Ectodermal cell (in vitro differentiated cells): ENCODE data around the gene CRADD.
"Not testable (repeated sequence)": the region's sequence is repeated elsewhere in the genome, so short reads cannot be mapped to it uniquely, and the experiment has no call there.

Experiments used
- H3K27ac ChIP-seq: 2 replicates; pipeline ENCODE4 v1.7.0; 2013; ENCODE audit warnings: mild to moderate bottlenecking, low read depth, low read length; ENCODE audit not compliant: insufficient read depth, poor library complexity, severe bottlenecking
- H3K27me3 ChIP-seq: 2 replicates; pipeline ENCODE4 v1.7.0; 2013; ENCODE audit warnings: mild to moderate bottlenecking, low read length; ENCODE audit not compliant: insufficient read depth, control insufficient read depth, poor library complexity, severe bottlenecking
- H3K36me3 ChIP-seq: one replicate; pipeline ENCODE4 v1.7.0; 2013; ENCODE audit warnings: low read length; ENCODE audit not compliant: control insufficient read depth, insufficient read depth
- H3K4me1 ChIP-seq: one replicate; pipeline ENCODE4 v1.7.0; 2013; ENCODE audit warnings: low read length; ENCODE audit not compliant: control insufficient read depth, insufficient read depth
- H3K4me3 ChIP-seq: 2 replicates; pipeline ENCODE4 v1.7.0; 2013; ENCODE audit warnings: low read depth, low read length, control low read depth; ENCODE audit not compliant: insufficient read depth
- H3K9me3 ChIP-seq: 2 replicates; pipeline ENCODE4 v1.7.0; 2013; ENCODE audit warnings: mild to moderate bottlenecking, low read length, moderate library complexity; ENCODE audit not compliant: control insufficient read depth
- WGBS, 2 experiments: methylation state at CpG; one replicate each; pipeline ENCODE4 v1.1.7; 2013; ENCODE audit warnings: missing lambda C conversion rate in 2 of 2; 5-methylcytosine and 5-hydroxymethylcytosine counted together

The CRADD gene

GRCh38 chr12:93753285-93753684 lies 76.1 kb downstream of the CRADD start:
- Histone ChIP-seq H3K27me3 (no peaks in the 10 kb centered on the region), H3K4me1 (no peaks in the 10 kb centered on the region), H3K4me3 (no peak overlapping the region), H3K27ac (no peak overlapping the region), H3K36me3 (no peaks in the 10 kb centered on the region), H3K9me3 (no peaks in the 10 kb centered on the region)
- WGBS, 2 experiments = 90% methylated on average over 3 of the region's 3 CpGs

GRCh38 chr12:93753838-93754429 lies 76.8 kb downstream of the CRADD start:
- Histone ChIP-seq H3K27ac (no peak overlapping the region), H3K4me3 (no peak overlapping the region), H3K4me1 (no peaks in the 10 kb centered on the region), H3K9me3 (no peaks in the 10 kb centered on the region), H3K27me3 (no peaks in the 10 kb centered on the region), H3K36me3 (no peaks in the 10 kb centered on the region)
- WGBS, 2 experiments = 94% methylated on average over 3 of the region's 3 CpGs

DNA sequence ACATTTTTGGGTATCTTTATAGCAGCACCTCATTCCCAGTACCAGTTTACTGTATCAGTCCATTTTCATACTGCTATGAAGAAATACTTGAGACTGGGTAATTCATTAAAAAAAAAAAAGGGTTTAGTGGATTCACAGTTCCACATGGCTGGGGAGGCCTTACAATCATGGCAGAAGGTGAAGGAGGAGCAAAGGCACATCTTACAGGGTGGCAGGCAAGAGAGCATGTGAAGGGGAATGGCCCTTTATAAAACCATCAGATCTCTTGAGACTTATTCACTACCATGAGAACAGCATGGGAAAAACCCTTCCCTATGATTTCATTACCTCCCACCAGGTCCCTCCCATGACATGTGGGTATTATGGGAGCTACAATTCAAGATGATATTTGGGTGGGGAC lies 77.7 kb downstream of the CRADD start:
- not testable (repeated sequence) for H3K27ac ChIP-seq, H3K4me3 ChIP-seq, H3K27me3 ChIP-seq, H3K4me1 ChIP-seq, H3K9me3 ChIP-seq, H3K36me3 ChIP-seq

GRCh38 chr12:93756288-93756687 lies 79.1 kb downstream of the CRADD start:
- no peak overlapping the region for H3K27ac ChIP-seq
- WGBS, 2 experiments = 94 to 100% methylated on average over 2 of the region's 2 CpGs

GRCh38 chr12:93757792-93758694 lies 80.9 kb downstream of the CRADD start:
- Histone ChIP-seq H3K4me3 (no peak overlapping the region), H3K36me3 (no peaks in the 10 kb centered on the region)
- WGBS, 2 experiments = 86% methylated on average over 1 of the region's 1 CpG; no CpG with 5 or more reads in 1 of the 2 experiments

More at GRCh38 chr12:93756288-93756687, 79.1 kb downstream of the CRADD start:
- no peak overlapping the region for H3K4me3 ChIP-seq
- no peaks in the 10 kb centered on the region for H3K4me1 ChIP-seq
- no peaks in the 10 kb centered on the region for H3K36me3 ChIP-seq
- H3K27me3 ChIP-seq = no peaks in the 10 kb centered on the region
- no peaks in the 10 kb centered on the region for H3K9me3 ChIP-seq

DNA sequence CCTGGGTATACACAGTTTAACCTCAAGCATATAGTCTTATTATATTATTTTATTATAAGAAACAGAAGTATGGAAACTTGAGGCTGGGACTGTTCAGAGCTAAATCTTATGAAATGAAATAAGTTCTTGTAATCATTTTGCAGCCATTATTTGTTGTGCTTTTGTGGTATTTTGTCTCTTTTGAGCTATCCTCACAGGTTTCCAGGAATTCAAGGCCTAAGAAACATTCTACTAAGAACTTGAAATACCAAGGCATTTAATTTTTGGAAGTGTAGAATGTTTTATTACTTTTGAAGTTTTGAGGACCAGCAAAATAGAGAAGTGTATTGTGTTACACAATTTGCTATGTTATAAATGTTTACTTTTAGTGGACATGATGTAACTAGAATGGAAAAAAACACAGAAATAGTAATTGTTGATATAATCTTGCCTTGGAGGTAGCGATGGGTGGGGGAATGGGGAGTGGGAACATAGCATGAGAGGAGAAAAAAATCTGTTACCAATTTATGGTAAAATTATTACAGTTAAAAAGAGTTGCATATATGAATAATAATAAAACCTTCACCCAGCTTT lies 81.7 kb downstream of the CRADD start:
- 100% methylated on average over 1 of the region's 1 CpG for WGBS, 2 experiments
- Histone ChIP-seq H3K9me3 (no peaks in the 10 kb centered on the region), H3K4me3 (no peak overlapping the region), H3K36me3 (no peaks in the 10 kb centered on the region), H3K4me1 (no peaks in the 10 kb centered on the region), H3K27ac (no peak overlapping the region), H3K27me3 (no peaks in the 10 kb centered on the region)

More at GRCh38 chr12:93757792-93758694, 80.9 kb downstream of the CRADD start:
- Histone ChIP-seq H3K27ac (no peak overlapping the region), H3K27me3 (no peaks in the 10 kb centered on the region), H3K9me3 (no peaks in the 10 kb centered on the region), H3K4me1 (no peaks in the 10 kb centered on the region)

DNA sequence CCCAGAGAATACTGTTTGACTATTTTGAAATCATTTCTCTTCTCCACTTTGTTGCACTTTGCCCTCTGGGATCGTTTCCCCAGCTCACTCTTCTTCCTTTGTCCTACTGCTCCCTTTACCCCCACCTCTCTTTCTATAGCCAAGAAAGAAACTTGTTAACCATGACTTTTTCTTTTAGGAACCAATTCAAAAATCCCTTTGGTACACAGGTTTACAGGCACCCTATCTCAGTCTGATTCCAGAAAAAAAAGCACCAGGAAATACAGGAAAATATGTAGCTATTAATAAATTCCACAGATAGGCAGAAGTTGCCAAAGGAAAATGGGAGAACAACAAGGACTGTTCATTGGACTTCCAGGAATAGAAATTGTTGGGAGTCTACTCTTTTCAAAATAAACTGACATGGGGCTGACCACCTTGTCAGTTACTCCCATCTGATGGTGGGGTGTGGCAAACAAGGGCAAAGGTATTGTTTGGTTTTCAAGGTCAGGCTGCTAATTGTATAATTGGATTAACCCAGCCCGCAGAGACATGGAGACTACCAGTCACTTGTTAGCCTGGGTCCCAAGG lies 82.4 kb downstream of the CRADD start:
- 50 to 64% methylated on average over 2 of the region's 2 CpGs for WGBS, 2 experiments
- Histone ChIP-seq H3K9me3 (no peaks in the 10 kb centered on the region), H3K27me3 (no peaks in the 10 kb centered on the region), H3K36me3 (no peaks in the 10 kb centered on the region), H3K4me3 (no peak overlapping the region), H3K4me1 (no peaks in the 10 kb centered on the region), H3K27ac (no peak overlapping the region)

DNA sequence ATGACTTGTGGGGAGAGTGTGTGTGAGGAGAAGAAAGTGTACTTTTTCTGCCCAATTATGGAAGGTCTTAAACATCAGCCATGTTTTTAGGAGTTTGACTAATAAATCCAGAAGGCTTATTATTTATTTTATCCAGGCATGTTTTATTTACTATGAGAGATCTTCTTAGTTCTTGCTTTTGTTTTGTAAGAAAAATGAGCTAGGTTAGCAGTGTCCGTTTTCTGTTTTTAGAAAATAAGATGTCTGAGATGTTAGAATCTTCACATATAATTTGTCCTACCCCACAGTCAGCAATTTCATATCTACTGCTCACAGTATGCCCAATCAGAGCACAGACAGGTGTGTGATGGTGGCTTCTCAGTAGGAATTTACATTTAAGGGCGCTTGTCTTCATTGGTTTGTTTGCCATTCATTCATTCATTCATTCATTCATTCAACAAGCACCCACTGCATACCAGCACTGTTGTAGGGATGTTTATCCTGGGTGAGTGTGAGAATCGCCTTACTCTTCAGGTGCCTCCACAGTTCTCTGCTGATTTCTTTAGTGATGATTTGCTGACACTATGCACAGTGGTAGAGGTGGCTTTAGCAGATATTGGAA lies 83.2 kb downstream of the CRADD start:
- no peaks in the 10 kb centered on the region for H3K4me1 ChIP-seq
- no peaks in the 10 kb centered on the region for H3K36me3 ChIP-seq
- no peaks in the 10 kb centered on the region for H3K27me3 ChIP-seq
- H3K9me3 ChIP-seq = no peaks in the 10 kb centered on the region
- no peak overlapping the region for H3K27ac ChIP-seq
- 95 to 99% methylated on average over 1 to 3 of the region's 3 CpGs for WGBS, 2 experiments
- no peak overlapping the region for H3K4me3 ChIP-seq

- H3K27ac ChIP-seq = no peak overlapping the region
- 92 to 94% methylated on average over 2 to 3 of the region's 3 CpGs for WGBS, 2 experiments
Observed at GRCh38 chr12:93762059-93762719, 85.0 kb downstream of the CRADD start.

More at GRCh38 chr12:93762059-93762719, 85.0 kb downstream of the CRADD start:
- no peaks in the 10 kb centered on the region for H3K9me3 ChIP-seq
- no peaks in the 10 kb centered on the region for H3K36me3 ChIP-seq
- H3K4me3 ChIP-seq = no peak overlapping the region
- H3K27me3 ChIP-seq = no peaks in the 10 kb centered on the region
- no peaks in the 10 kb centered on the region for H3K4me1 ChIP-seq
